ENCODE measurements around the gene RHNO1.

The RHNO1 gene, protein sequence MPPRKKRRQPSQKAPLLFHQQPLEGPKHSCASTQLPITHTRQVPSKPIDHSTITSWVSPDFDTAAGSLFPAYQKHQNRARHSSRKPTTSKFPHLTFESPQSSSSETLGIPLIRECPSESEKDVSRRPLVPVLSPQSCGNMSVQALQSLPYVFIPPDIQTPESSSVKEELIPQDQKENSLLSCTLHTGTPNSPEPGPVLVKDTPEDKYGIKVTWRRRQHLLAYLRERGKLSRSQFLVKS

GRCh38 chr12:2877047-2877952 is at the start of gene RHNO1, which contains the start of gene FOXM1:
RHNO1 (plus strand) TSS chr12:2877223; CDS start chr12:2885367, 8,144 bp downstream.
FOXM1 (minus strand) TSS chr12:2877174; CDS start chr12:2874478, 2,696 bp downstream.
- Histone ChIP-seq H3K36me3 (ENCODE audit: low read depth) (peaks cover 63% of the 10 kb centered on the region), H3K27me3 (ENCODE audit: insufficient read depth, poor library complexity, severe bottlenecking) (no peaks in the 10 kb centered on the region), H3K9me3 (ENCODE audit: severe bottlenecking) (no peaks in the 10 kb centered on the region), H3K4me1 (ENCODE audit: insufficient read depth, poor library complexity, severe bottlenecking) (peaks cover 8% of the 10 kb centered on the region), H3K4me3 (ENCODE audit: severe bottlenecking) (peak within 1 kb of the TSS; percentile 94), H3K27ac (ENCODE audit: poor library complexity, severe bottlenecking) (peak within 1 kb of the TSS; percentile 77)
- DNase-seq (ENCODE audit: low spot score) (peak; percentile 93), ATAC-seq (ENCODE audit: low read depth) (peak; percentile 84)
- TF ChIP-seq, protein P1, sequence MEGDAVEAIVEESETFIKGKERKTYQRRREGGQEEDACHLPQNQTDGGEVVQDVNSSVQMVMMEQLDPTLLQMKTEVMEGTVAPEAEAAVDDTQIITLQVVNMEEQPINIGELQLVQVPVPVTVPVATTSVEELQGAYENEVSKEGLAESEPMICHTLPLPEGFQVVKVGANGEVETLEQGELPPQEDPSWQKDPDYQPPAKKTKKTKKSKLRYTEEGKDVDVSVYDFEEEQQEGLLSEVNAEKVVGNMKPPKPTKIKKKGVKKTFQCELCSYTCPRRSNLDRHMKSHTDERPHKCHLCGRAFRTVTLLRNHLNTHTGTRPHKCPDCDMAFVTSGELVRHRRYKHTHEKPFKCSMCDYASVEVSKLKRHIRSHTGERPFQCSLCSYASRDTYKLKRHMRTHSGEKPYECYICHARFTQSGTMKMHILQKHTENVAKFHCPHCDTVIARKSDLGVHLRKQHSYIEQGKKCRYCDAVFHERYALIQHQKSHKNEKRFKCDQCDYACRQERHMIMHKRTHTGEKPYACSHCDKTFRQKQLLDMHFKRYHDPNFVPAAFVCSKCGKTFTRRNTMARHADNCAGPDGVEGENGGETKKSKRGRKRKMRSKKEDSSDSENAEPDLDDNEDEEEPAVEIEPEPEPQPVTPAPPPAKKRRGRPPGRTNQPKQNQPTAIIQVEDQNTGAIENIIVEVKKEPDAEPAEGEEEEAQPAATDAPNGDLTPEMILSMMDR (IDR thresholded peaks at IDR 0.05; ENCODE audit: poor library complexity, severe bottlenecking) = no peak

GRCh38 chr12:2829275-2829674 is 47.7 kb upstream of the RHNO1 start:
- no peak overlapping the region for H3K27ac ChIP-seq (ENCODE audit: poor library complexity, severe bottlenecking)
- H3K4me3 ChIP-seq (ENCODE audit: severe bottlenecking) = no peak overlapping the region
- H3K27me3 ChIP-seq (ENCODE audit: insufficient read depth, poor library complexity, severe bottlenecking) = no peaks in the 10 kb centered on the region
- DNase-seq (ENCODE audit: low spot score) (no peak), ATAC-seq (ENCODE audit: low read depth) (no peak)
- TF ChIP-seq, protein P1 (IDR thresholded peaks at IDR 0.05; ENCODE audit: poor library complexity, severe bottlenecking) = no peak
- peaks cover 27% of the 10 kb centered on the region for H3K36me3 ChIP-seq (ENCODE audit: low read depth)
- H3K4me1 ChIP-seq (ENCODE audit: insufficient read depth, poor library complexity, severe bottlenecking) = no peaks in the 10 kb centered on the region
- no peaks in the 10 kb centered on the region for H3K9me3 ChIP-seq (ENCODE audit: severe bottlenecking)

- H3K4me3 ChIP-seq (ENCODE audit: severe bottlenecking) = no peak overlapping the region
- H3K4me1 ChIP-seq (ENCODE audit: insufficient read depth, poor library complexity, severe bottlenecking) = no peaks in the 10 kb centered on the region
- TF ChIP-seq, protein P1 (IDR thresholded peaks at IDR 0.05; ENCODE audit: poor library complexity, severe bottlenecking) = no peak
- H3K9me3 ChIP-seq (ENCODE audit: severe bottlenecking) = no peaks in the 10 kb centered on the region
- DNase-seq (ENCODE audit: low spot score) = no peak
- no peak overlapping the region for H3K27ac ChIP-seq (ENCODE audit: poor library complexity, severe bottlenecking)
- H3K36me3 ChIP-seq (ENCODE audit: low read depth) = peaks cover 11% of the 10 kb centered on the region; the same call in 1 of the 2 replicates
- no peak for ATAC-seq (ENCODE audit: low read depth)
- H3K27me3 ChIP-seq (ENCODE audit: insufficient read depth, poor library complexity, severe bottlenecking) = no peaks in the 10 kb centered on the region
Measured at GRCh38 chr12:2832550-2833127, 44.4 kb upstream of the RHNO1 start.

DNA sequence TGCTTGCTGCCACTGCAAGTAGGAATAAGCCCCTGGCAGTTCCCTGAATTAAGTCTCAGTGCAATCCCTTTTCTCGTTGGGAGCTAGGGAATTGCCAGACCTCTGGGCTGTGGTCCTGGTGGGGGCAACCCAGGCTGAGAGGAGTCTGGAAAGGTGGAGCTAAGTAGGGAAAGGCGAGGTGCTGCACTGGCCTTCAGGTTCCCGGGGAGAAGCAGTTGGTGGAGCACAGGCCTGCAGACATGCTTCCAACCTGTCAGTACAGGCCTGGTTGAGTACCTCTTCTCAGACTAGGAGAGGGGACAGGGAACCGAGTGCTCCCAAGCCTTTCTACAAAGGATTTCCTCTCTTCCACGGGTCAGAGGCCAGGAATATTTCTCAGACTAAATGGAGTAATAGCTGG is 43.7 kb upstream of the RHNO1 start:
- H3K36me3 ChIP-seq (ENCODE audit: low read depth) = peaks cover 6% of the 10 kb centered on the region; the same call in 1 of the 2 replicates
- H3K9me3 ChIP-seq (ENCODE audit: severe bottlenecking) = no peaks in the 10 kb centered on the region
- TF ChIP-seq, protein P1 (IDR thresholded peaks at IDR 0.05; ENCODE audit: poor library complexity, severe bottlenecking) = no peak
- H3K27me3 ChIP-seq (ENCODE audit: insufficient read depth, poor library complexity, severe bottlenecking) = no peaks in the 10 kb centered on the region
- no peaks in the 10 kb centered on the region for H3K4me1 ChIP-seq (ENCODE audit: insufficient read depth, poor library complexity, severe bottlenecking)
- no peak overlapping the region for H3K4me3 ChIP-seq (ENCODE audit: severe bottlenecking)
- ATAC-seq (ENCODE audit: low read depth) (peak; percentile 30; the same call in 1 of the 3 replicates), DNase-seq (ENCODE audit: low spot score) (no peak)
- H3K27ac ChIP-seq (ENCODE audit: poor library complexity, severe bottlenecking) = no peak overlapping the region
